ENCODE measurements around the gene ARSB. TPM values are rescaled to one million over a fixed set of nuclear protein-coding genes. Genes with fewer than 3 reads are reported as not detected.

The ARSB gene
- total and polyA plus RNA-seq, 9 of the 15 experiments (the other 6 are each of a cell fraction or from before 2014, with no cell fraction given) = 0.52 to 4.6 (median 2.4) TPM

- Histone ChIP-seq H3K27ac (ENCODE audit: extremely low read depth, low read depth, low read length) (no peak overlapping the region), H2AFZ (ENCODE audit: low read depth, low read length) (0 out of 2 replicates have a peak overlapping the region, but pooled peaks have one; percentile 8), H3K4me3 (no peak overlapping the region), H3K36me3 (ENCODE audit: control insufficient read depth, insufficient read depth, low read length) (no peaks in the 10 kb centered on the region), H3K9ac (ENCODE audit: insufficient read depth in 1 of 2, low read depth in 2 of 2, low read length in 2 of 2) (no peak overlapping the region), H3K9me3 (replicated peaks; ENCODE audit: control insufficient read depth, insufficient read depth, low read depth, low read length) (no peaks in the 10 kb centered on the region), H3K27me3 (ENCODE audit: control insufficient read depth in 2 of 2, insufficient read depth in 2 of 2, low read length in 2 of 2) (peaks cover 0 to 4% of the 10 kb centered on the region in 2 experiments; a peak in 2 of 5 replicates), H4K20me1 (replicated peaks; ENCODE audit: control insufficient read depth, insufficient read depth, low read length) (no peaks in the 10 kb centered on the region), H3K9me1 (ENCODE audit: control insufficient read depth, insufficient read depth, low read length) (no peaks in the 10 kb centered on the region), H3K79me2 (ENCODE audit: control insufficient read depth, insufficient read depth, low read length) (no peaks in the 10 kb centered on the region), H3K4me1 (replicated peaks in 1 of 2; ENCODE audit: control insufficient read depth in 2 of 2, insufficient read depth in 2 of 2, low read length in 2 of 2) (no peaks in the 10 kb centered on the region), H3K4me2 (ENCODE audit: insufficient read depth, low read length) (no peak overlapping the region)
- DNase-seq (ENCODE audit: extremely low read depth in 1 of 4, low spot score in 3 of 4) (no peak), FAIRE-seq (no peak), ATAC-seq (no peak)
- intact Hi-C loops (cut with micrococcal nuclease) (no loop called here), in situ Hi-C loops (cut with MboI) (no loop called here)
- CTCF ChIA-PET (ENCODE audit: low intra/inter-chr PET ratio) = no interaction called here
- TF ChIP-seq HMGN3 (IDR thresholded peaks at IDR 0.05; ENCODE audit: borderline replicate concordance, extremely low read depth, insufficient read length, low read depth, low read length) (no peak), SP2 (IDR thresholded peaks at IDR 0.05; ENCODE audit: extremely low read depth, low read depth, low read length, poor library complexity, severe bottlenecking) (no peak), GTF2F1 (IDR thresholded peaks at IDR 0.05; ENCODE audit: low read depth, low read length) (no peak), NEUROD1 (IDR thresholded peaks at IDR 0.05; ENCODE audit: borderline replicate concordance, low read depth, low read length, partially characterized antibody) (no peak), NRF1 (conservative IDR thresholded peaks at IDR 0.05 in 1 of 2, IDR thresholded peaks at IDR 0.05 in 1 of 2) (no peak), STAT5A (IDR thresholded peaks at IDR 0.05; ENCODE audit: borderline replicate concordance, low read length) (no peak), NFE2L1 (tag; IDR thresholded peaks at IDR 0.05; ENCODE audit: borderline replicate concordance, low read depth) (no peak), ZNF398 (CRISPR knock-in tag; IDR thresholded peaks at IDR 0.05) (no peak), THRAP3 (IDR thresholded peaks at IDR 0.05; ENCODE audit: borderline replicate concordance) (no peak), ZSCAN29 (IDR thresholded peaks at IDR 0.05) (no peak), HNRNPH1 (optimal IDR thresholded peaks at IDR 0.05; ENCODE audit: low read depth, low read length) (no peak), TAF15 (IDR thresholded peaks at IDR 0.05; ENCODE audit: low read depth, low read length) (no peak), CTCFL (IDR thresholded peaks at IDR 0.05; ENCODE audit: borderline replicate concordance, insufficient read depth, low read depth, low read length, poor library complexity, severe bottlenecking) (no peak), RBM25 (IDR thresholded peaks at IDR 0.05; ENCODE audit: low read depth, low read length, severe bottlenecking) (no peak)
- POLR2A ChIA-PET = no interaction called here
- no TSS peak for BruUV-seq (replicated peaks)
- 25% methylated on average over 6 of the region's 6 CpGs for WGBS (ENCODE audit: insufficient coverage, low coverage, missing lambda C conversion rate)
These were observed 155.1 kb downstream of the ARSB start for GRCh38 chr5:78829811-78830527.

Data from K562 (cell line).